ENCODE results near the gene PHACTR1.

The PHACTR1 gene

GRCh38 chr6:13284646-13285045 is 568.1 kb downstream of the PHACTR1 start:
- no peak overlapping the region for H3K4me3 ChIP-seq (ENCODE audit: low read length)
- no peak for TF ChIP-seq CTCF (conservative IDR thresholded peaks at IDR 0.05; ENCODE audit: low read depth, low read length)
- DNase-seq (ENCODE audit: low read depth): no peak

- no peak overlapping the region for H3K4me3 ChIP-seq (ENCODE audit: low read length)
- no peak for TF ChIP-seq CTCF (conservative IDR thresholded peaks at IDR 0.05; ENCODE audit: low read depth, low read length)
- no peak for DNase-seq (ENCODE audit: low read depth)
Measured at GRCh38 chr6:13285705-13286104, 569.1 kb downstream of the PHACTR1 start.

- TF ChIP-seq CTCF (conservative IDR thresholded peaks at IDR 0.05; ENCODE audit: low read depth, low read length): no peak
- no peak overlapping the region for H3K4me3 ChIP-seq (ENCODE audit: low read length)
- no peak for DNase-seq (ENCODE audit: low read depth)
Measured at GRCh38 chr6:13286181-13286580, 569.6 kb downstream of the PHACTR1 start.

GRCh38 chr6:13287104-13287503 is 570.5 kb downstream of the PHACTR1 start:
- DNase-seq (ENCODE audit: low read depth): no peak
- no peak overlapping the region for H3K4me3 ChIP-seq (ENCODE audit: low read length)
- TF ChIP-seq CTCF (conservative IDR thresholded peaks at IDR 0.05; ENCODE audit: low read depth, low read length): no peak

GRCh38 chr6:13288481-13288880 is 571.9 kb downstream of the PHACTR1 start:
- no peak for DNase-seq (ENCODE audit: low read depth)
- TF ChIP-seq CTCF (conservative IDR thresholded peaks at IDR 0.05; ENCODE audit: low read depth, low read length): no peak
- no peak overlapping the region for H3K4me3 ChIP-seq (ENCODE audit: low read length)

GRCh38 chr6:13288969-13289391 is 572.4 kb downstream of the PHACTR1 start:
- no peak for TF ChIP-seq CTCF (conservative IDR thresholded peaks at IDR 0.05; ENCODE audit: low read depth, low read length)
- H3K4me3 ChIP-seq (ENCODE audit: low read length): no peak overlapping the region
- no peak for DNase-seq (ENCODE audit: low read depth)

GRCh38 chr6:13289789-13290318 is 573.3 kb downstream of the PHACTR1 start:
- TF ChIP-seq CTCF (conservative IDR thresholded peaks at IDR 0.05; ENCODE audit: low read depth, low read length): no peak
- DNase-seq (ENCODE audit: low read depth): no peak
- no peak overlapping the region for H3K4me3 ChIP-seq (ENCODE audit: low read length)
